Prostate gland (tissue), 2 donors: ENCODE results near the gene RSBN1L. TPM values are rescaled to one million over a fixed set of nuclear protein-coding genes. Genes with fewer than 3 reads are reported as not detected.
A peak's percentile ranks its signal among the peaks of the same experiment; 100 is the strongest.

Experiments
- DNase-seq: peaks from one replicate; pipeline ENCODE4 v3.0.0-alpha.2; 2019; ENCODE audit warnings: low spot score
- H3K27ac ChIP-seq, 2 donors: fragments of 200-600 bp; sonication (generic); 2 replicates each; pipeline ENCODE4 v1.5.1; 2017 to 2019
- H3K27me3 ChIP-seq: fragments of 200-600 bp; sonication (generic); replicated peaks from 2 replicates; pipeline ENCODE4 v1.5.1; 2019; ENCODE audit not compliant: insufficient read depth
- H3K36me3 ChIP-seq, 2 donors: fragments of 200-600 bp; sonication (generic); 1 replicate in 1 of 2; 2 replicates in 1 of 2; pipeline versions ENCODE4 v1.5.1 to v1.8.1; 2017 to 2019
- H3K4me1 ChIP-seq: fragments of 200-600 bp; sonication (generic); replicated peaks from 2 replicates; pipeline ENCODE4 v1.5.1; 2019
- H3K4me3 ChIP-seq, 2 donors: fragments of 200-600 bp; sonication (generic); 2 replicates each; pipeline ENCODE4 v1.5.1; 2017 to 2019
- H3K9me3 ChIP-seq: fragments of 200-600 bp; sonication (generic); 2 replicates; pipeline ENCODE4 v1.5.1; 2017
- CTCF ChIP-seq, 4 experiments: fragments of 200-600 bp in 2 of 4; fragments of 450-650 bp in 2 of 4; sonication (generic) in 2 of 4; IDR thresholded peaks; 1 replicate in 3 of 4; 2 replicates in 1 of 4; pipeline ENCODE4 v1.5.1; 2016 to 2019; ENCODE audit warnings: antibody characterized with exemption in 4 of 4, mild to moderate bottlenecking in 2 of 4, moderate library complexity in 2 of 4
- POLR2A ChIP-seq: fragments of 450-650 bp; IDR thresholded peaks from one replicate; pipeline ENCODE4 v1.6.1; 2016; ENCODE audit warnings: antibody characterized with exemption, mild to moderate bottlenecking
- POLR2AphosphoS5 ChIP-seq: sonication (generic); formaldehyde crosslinking; IDR thresholded peaks from one replicate; pipeline ENCODE4 v1.6.1; 2017; ENCODE audit warnings: antibody characterized with exemption
- WGBS: methylation state at CpG from one replicate; pipeline ENCODE4 v1.1.5; 2018; 5-methylcytosine and 5-hydroxymethylcytosine counted together
- intact Hi-C: fragments of 100-400 bp; cut with DNase I; formaldehyde crosslinking; loops from one replicate; pipeline ENCODE4 v1.14.2; 2022
- total RNA-seq, 2 donors: library from RNA; depleted of rRNA; stranded (reverse); fragments of >200 nt; gene quantifications; one replicate each; pipeline ENCODE4 v1.1.0, GENCODE V29; 2016

The RSBN1L gene
- total RNA-seq, 2 donors from 2014 or later = 19.4 to 20.7 TPM

GRCh38 chr7:77727936-77728701 lies 31.9 kb downstream of the RSBN1L start:
- no peak for TF ChIP-seq POLR2AphosphoS5
- TF ChIP-seq POLR2A = no peak
- TF ChIP-seq CTCF (IDR thresholded peaks at IDR 0.05) = no peak
- no peak overlapping the region for H3K4me3 ChIP-seq
- intact Hi-C loops = no loop called here
- DNase-seq = no peak
- H3K27ac ChIP-seq = peak overlapping the region; percentile 17
- H3K27me3 ChIP-seq = no peaks in the 10 kb centered on the region
- no peaks in the 10 kb centered on the region for H3K36me3 ChIP-seq
- peaks cover 5% of the 10 kb centered on the region for H3K4me1 ChIP-seq
- 13% methylated on average over 8 of the region's 8 CpGs for WGBS
- H3K9me3 ChIP-seq = no peaks in the 10 kb centered on the region

GRCh38 chr7:77729574-77730348 lies 33.5 kb downstream of the RSBN1L start:
- 84% methylated on average over 3 of the region's 3 CpGs for WGBS
- intact Hi-C loops = no loop called here
- TF ChIP-seq POLR2A = no peak
- no peak for TF ChIP-seq CTCF (IDR thresholded peaks at IDR 0.05)
- no peak for TF ChIP-seq POLR2AphosphoS5

GRCh38 chr7:77731716-77732115 lies 35.5 kb downstream of the RSBN1L start:
- 48% methylated on average over 1 of the region's 1 CpG for WGBS

More at GRCh38 chr7:77729574-77730348, 33.5 kb downstream of the RSBN1L start:
- no peak overlapping the region for H3K27ac ChIP-seq
- H3K4me1 ChIP-seq = peaks cover 5% of the 10 kb centered on the region
- no peaks in the 10 kb centered on the region for H3K36me3 ChIP-seq
- no peak for DNase-seq
- no peaks in the 10 kb centered on the region for H3K9me3 ChIP-seq
- H3K4me3 ChIP-seq = no peak overlapping the region
- no peaks in the 10 kb centered on the region for H3K27me3 ChIP-seq

GRCh38 chr7:77734659-77735421 lies 38.6 kb downstream of the RSBN1L start:
- Histone ChIP-seq H3K27me3 (no peaks in the 10 kb centered on the region), H3K27ac (no peak overlapping the region), H3K9me3 (no peaks in the 10 kb centered on the region), H3K4me3 (no peak overlapping the region), H3K4me1 (no peaks in the 10 kb centered on the region), H3K36me3 (no peaks in the 10 kb centered on the region)
- no peak for DNase-seq
- TF ChIP-seq POLR2AphosphoS5 (no peak), CTCF (IDR thresholded peaks at IDR 0.05) (no peak), POLR2A (no peak)
- intact Hi-C loops = no loop called here
- WGBS = 72% methylated on average over 9 of the region's 9 CpGs

More at GRCh38 chr7:77731716-77732115, 35.5 kb downstream of the RSBN1L start:
- intact Hi-C loops = no loop called here
- Histone ChIP-seq H3K9me3 (no peaks in the 10 kb centered on the region), H3K27ac (no peak overlapping the region), H3K4me1 (peaks cover 5% of the 10 kb centered on the region), H3K4me3 (no peak overlapping the region), H3K36me3 (no peaks in the 10 kb centered on the region), H3K27me3 (no peaks in the 10 kb centered on the region)
- TF ChIP-seq CTCF (IDR thresholded peaks at IDR 0.05) (no peak), POLR2AphosphoS5 (no peak), POLR2A (no peak)
- no peak for DNase-seq
